GM18508 (cell line): ENCODE results near the gene SAMD14.

ENCODE experiments used
- ATAC-seq: cut with Tn5 transposase; IDR thresholded peaks from one replicate; pipeline ENCODE4 v1.9.1; 2021; ENCODE audit warnings: moderate number of reproducible peaks; ENCODE audit not compliant: insufficient read depth, unreplicated experiment

The SAMD14 gene

GRCh38 chr17:50087246-50087911 lies 42.6 kb downstream of the SAMD14 start:
- no peak for ATAC-seq

DNA sequence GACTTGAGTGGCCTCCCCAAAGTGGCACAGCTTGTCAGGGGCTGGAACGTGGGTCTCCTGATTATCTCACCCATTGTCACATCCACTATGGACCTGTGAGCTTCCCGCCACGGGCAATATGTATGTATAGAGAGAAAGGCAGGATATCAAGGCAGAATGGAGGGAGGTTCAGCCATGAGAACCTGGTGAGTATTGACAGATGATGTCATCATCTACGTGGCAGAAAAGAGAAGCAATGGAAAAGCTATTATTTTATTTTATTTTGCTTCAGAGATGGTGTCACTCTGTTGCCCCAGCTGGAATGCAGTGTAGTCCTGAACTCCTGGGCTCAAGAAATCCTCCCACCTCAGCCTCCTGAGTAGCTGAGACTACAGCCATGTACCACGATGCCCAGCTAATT lies 48.2 kb downstream of the SAMD14 start:
- ATAC-seq = no peak

DNA sequence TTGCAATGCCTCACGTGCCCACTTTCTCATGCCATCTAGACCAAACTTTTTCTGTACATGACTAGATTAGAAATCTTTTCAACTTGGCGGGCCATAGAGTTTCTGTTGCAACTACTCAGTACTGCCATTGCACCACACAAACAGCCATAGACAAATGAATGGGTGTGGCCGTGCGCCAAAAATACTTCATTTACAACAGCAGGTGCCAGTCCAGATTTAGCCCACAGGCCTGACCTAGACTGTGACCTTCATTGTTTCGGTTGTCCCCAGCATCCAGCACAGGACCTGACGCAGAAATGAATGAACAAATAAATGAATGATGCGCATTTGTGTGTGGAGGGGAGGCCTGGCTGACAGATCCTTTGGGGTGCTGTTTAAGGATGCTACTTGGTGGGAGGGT lies 49.1 kb downstream of the SAMD14 start:
- no peak for ATAC-seq

DNA sequence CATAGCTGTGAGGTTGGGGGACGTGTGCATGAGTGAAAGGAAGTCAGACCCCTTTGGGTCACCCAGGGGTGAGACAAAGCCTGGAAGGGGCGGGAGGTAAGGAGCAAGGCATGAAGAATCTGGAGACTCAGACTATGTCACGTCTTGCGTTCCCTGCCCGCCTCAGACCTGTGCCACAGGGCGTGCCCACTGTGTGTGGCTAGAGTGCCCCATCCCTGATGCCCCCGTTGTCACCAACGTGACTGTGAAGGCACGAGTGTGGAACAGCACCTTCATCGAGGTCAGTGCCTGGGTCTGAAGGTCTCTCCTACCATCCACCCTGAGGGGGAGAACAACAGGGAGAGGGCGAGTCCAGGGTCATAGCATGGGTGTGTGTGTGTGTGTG lies 49.9 kb downstream of the SAMD14 start:
- no peak for ATAC-seq

- ATAC-seq = no peak
These were observed 50.4 kb downstream of the SAMD14 start for GRCh38 chr17:50079334-50080095.

- no peak for ATAC-seq
These were observed 51.5 kb downstream of the SAMD14 start for GRCh38 chr17:50078430-50078829.

DNA sequence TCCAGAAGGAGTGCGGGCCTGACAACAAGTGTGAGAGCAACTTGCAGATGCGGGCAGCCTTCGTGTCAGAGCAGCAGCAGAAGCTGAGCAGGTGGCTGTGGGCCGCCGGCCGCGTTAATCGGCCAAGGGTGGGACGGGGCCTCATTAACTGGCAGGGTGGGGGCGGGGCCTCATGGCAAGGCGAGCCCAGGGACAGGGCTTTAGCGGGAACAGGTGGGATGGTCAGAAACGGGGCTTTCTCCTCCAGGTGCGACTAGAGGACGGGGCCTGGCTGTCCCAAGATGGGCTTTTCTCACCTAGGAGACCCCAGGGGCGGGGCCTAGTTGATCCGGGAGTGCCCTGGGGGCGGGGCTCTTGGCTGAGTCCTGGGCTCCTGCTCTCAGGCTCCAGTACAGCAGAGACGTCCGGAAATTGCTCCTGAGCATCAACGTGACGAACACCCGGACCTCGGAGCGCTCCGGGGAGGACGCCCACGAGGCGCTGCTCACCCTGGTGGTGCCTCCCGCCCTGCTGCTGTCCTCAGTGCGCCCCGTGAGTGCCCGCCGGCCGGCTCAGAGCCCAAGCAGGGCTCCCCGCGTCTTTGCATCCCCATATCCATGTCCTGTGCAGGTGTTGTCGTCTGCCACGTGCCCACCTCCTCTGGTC lies 53.2 kb downstream of the SAMD14 start:
- no peak for ATAC-seq

DNA sequence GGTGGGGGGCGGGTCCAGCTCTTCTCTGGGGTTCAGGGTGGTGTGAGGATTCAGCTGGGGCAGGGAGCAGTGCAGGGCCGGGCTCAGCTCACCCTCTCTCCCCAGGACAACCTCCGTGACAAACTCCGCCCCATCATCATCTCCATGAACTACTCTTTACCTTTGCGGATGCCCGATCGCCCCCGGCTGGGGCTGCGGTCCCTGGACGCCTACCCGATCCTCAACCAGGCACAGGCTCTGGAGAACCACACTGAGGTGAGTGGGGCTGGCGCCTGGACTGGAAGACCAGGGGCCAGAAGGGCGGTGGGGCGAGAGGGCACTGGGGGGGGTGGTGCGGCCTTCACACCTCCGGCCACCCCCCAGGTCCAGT lies 53.8 kb downstream of the SAMD14 start:
- no peak for ATAC-seq

- no peak for ATAC-seq
These were observed 54.4 kb downstream of the SAMD14 start for GRCh38 chr17:50075446-50076032.

DNA sequence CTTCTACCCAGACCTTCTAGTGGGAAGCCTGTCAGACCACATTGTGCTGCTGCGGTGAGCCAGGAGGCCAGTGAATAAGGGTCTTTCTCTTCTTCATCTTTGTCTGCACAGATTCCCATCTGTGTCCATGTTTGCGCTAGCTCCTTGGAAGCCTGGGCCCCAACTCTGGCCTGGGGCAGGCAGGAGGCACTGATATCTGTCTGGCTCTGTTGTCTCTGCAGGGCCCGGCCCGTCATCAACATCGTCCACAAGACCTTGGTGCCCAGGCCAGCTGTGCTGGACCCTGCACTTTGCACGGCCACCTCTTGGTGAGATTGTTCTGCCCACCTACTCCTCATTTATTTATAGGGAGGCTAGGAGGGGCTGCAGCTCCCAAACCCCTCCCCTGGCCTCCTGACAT lies 55.7 kb downstream of the SAMD14 start:
- no peak for ATAC-seq

DNA sequence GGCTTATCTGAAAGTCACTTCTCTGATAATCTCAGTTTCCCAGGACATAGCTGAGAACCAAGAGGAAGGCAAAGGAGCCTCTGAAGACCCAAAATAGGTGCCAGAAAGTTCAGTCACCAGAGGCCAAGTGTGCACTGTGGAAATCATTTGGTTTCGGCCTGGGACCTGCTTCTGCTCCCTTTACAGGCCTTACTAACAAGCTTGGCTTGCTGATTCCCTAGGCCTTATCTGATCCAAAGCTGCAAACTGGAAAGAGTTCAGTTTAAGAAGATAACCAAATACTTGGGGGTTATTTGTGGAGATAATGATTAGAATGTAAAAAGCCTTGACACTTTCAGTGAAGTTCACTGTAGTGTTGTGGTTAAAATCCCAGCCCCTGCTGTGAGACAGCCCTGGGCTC lies 57.0 kb downstream of the SAMD14 start:
- no peak for ATAC-seq

- ATAC-seq = no peak
These were observed 57.8 kb downstream of the SAMD14 start for GRCh38 chr17:50072130-50072529.

DNA sequence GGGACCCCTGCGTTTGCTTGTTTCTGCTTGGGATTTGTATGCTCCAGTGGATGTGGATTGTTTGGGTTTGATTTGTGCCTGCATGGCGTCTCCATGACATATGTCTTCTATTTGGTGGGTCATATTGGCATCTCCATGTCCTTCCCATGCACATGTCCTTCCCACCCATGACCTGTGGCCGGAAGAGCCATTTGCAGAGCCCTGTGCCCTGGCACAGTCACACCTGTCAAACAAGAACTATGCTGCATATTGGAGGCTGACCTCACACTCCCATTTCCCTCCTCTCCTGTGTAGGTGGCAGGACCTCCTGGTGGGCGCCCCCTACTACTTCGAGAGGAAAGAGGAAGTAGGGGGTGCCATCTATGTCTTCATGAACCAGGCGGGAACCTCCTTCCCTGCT lies 58.3 kb downstream of the SAMD14 start:
- ATAC-seq = no peak

DNA sequence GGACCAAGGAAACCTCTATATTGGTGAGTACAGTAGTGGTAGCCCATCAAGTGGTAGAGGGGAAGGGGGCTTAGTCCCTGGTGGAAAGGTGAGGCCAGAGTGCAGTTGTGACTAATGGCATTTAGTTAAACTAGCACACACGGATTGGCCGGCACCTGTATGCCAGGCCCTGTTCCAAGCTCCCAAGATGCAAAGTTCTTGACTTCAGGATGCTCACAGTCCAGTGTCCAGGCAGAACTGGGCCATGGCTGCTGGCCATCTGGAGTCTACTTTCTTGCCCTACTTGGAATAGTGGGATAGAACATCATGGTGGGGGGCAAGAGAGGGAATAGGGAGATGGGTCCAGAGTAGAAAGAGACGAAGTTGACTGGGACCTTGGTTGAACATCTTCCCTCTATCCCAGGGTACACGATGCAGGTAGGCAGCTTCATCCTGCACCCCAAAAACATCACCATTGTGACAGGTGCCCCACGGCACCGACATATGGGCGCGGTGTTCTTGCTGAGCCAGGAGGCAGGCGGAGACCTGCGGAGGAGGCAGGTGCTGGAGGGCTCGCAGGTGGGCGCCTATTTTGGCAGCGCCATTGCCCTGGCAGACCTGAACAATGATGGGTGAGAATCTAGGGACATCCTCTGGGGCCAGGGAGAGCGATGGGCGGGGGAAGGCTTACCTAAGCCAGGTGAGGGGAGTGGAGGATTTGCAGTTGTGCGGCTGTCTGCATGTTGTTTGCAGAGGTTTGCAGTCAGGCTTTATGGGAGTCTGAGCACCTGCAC lies 58.9 kb downstream of the SAMD14 start:
- no peak for ATAC-seq

- ATAC-seq = no peak
These were observed 62.0 kb downstream of the SAMD14 start for GRCh38 chr17:50067996-50068395.

GRCh38 chr17:50066995-50067394 lies 63.0 kb downstream of the SAMD14 start:
- ATAC-seq = no peak

DNA sequence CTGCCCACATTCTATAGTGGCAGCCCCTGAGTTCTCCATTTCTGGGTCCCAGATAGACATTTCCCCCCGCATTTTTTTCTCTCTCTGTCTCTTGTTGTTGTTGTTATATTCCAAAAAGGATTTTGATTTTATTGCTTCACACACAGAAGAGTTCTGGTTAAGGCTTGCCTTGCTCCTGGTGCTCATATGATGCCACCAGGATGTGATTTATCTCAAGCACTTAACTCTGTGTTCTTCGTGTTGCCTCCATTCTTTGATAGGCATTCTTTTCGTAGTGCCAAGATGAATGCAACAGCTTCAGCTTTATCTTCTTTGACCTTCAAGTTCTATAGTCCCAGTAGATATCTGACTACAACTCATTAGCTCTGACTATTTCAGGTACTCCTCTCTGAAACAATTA lies 64.9 kb downstream of the SAMD14 start:
- no peak for ATAC-seq

- no peak for ATAC-seq
These were observed 65.5 kb downstream of the SAMD14 start for GRCh38 chr17:50064253-50065001.

- no peak for ATAC-seq
These were observed 66.3 kb downstream of the SAMD14 start for GRCh38 chr17:50063561-50064252.
